ENCODE measurements around the gene TIMP4. TPM values are rescaled to one million over a fixed set of nuclear protein-coding genes. Genes with fewer than 3 reads are reported as not detected.

Gene TIMP4
- total and polyA plus RNA-seq, 4 donors, result 6.2 to 20.9 (median 11.5) TPM

DNA sequence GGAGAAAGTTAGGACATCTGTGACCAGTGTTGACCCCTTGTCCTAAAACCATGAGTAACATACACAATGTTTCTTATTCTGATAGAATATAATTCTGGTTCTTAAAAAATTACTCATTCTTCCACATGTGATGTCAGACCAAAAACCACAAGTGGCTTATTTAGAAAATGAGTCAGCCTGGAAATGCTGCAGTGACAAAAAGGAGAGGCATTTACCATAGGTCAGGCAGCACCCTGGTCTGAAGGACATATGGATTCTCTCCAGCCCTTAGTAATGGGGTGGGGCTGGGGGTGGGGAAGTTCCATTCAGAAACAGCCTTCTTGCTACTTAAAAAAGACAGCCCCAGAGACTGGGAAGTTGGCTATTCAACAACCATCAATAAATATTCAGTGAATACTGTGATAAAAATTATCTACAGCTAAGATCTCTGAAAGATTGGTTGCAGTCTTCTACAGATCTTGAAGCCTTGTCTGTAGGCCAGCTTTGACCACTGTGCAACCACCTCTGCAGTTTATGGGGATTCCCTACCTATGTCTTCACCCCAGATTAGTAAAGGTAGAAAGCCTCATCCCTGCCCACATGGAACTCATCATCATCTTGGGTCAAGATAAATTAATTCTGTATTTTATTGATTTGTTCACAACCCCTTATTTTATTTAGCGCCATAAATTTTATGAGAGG, 34.9 kb upstream of the TIMP4 start:
- H3K27me3 ChIP-seq (ENCODE audit: control insufficient read depth, insufficient read depth, low read length), result no peaks in the 10 kb centered on the region
- H3K4me1 ChIP-seq (ENCODE audit: control insufficient read depth, insufficient read depth, low read length), result no peaks in the 10 kb centered on the region
- no peak for DNase-seq (ENCODE audit: low read depth in 4 of 6, low spot score in 6 of 6)
- H3K27ac ChIP-seq (ENCODE audit: low read depth, low read length), result no peak overlapping the region
- H3K9me3 ChIP-seq (ENCODE audit: control insufficient read depth, insufficient read depth, low read length), result no peaks in the 10 kb centered on the region
- no peak overlapping the region for H3K4me3 ChIP-seq (ENCODE audit: low read depth, low read length)
- WGBS (ENCODE audit: insufficient coverage), result no CpG with 5 or more reads among the region's 1 CpG
- H3K36me3 ChIP-seq (ENCODE audit: control insufficient read depth, insufficient read depth, low read length), result peaks cover 7% of the 10 kb centered on the region

GRCh38 chr3:12192655-12193484, 34.2 kb upstream of the TIMP4 start:
- H3K4me3 ChIP-seq (ENCODE audit: low read depth, low read length), result no peak overlapping the region
- WGBS (ENCODE audit: insufficient coverage), result no CpG with 5 or more reads among the region's 3 CpGs
- no peaks in the 10 kb centered on the region for H3K4me1 ChIP-seq (ENCODE audit: control insufficient read depth, insufficient read depth, low read length)
- H3K36me3 ChIP-seq (ENCODE audit: control insufficient read depth, insufficient read depth, low read length), result peaks cover 12% of the 10 kb centered on the region
- no peak for DNase-seq (ENCODE audit: low read depth in 4 of 6, low spot score in 6 of 6)
- no peaks in the 10 kb centered on the region for H3K9me3 ChIP-seq (ENCODE audit: control insufficient read depth, insufficient read depth, low read length)
- no peaks in the 10 kb centered on the region for H3K27me3 ChIP-seq (ENCODE audit: control insufficient read depth, insufficient read depth, low read length)
- no peak overlapping the region for H3K27ac ChIP-seq (ENCODE audit: low read depth, low read length)

DNA sequence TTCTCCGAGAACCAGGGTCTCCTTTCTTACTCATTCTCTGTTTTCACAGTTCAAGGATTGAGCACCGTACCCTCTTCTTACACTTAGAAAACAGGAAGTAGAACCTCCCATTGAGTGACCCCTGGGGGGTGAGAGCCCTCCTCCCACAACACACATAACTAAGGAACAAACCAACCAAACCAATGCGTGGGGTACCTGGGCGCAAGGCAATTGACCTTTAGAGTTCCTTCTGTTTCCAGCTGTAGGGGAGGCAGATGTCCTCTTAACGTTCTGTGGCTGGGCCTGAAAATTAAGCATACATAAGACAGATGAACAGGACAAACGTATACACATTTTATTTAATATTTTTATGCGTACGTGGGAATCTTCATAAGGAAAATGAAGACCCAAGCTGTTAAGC, 33.5 kb upstream of the TIMP4 start:
- Histone ChIP-seq H3K4me1 (ENCODE audit: control insufficient read depth, insufficient read depth, low read length) (peaks cover 4% of the 10 kb centered on the region), H3K9me3 (ENCODE audit: control insufficient read depth, insufficient read depth, low read length) (no peaks in the 10 kb centered on the region), H3K27ac (ENCODE audit: low read depth, low read length) (no peak overlapping the region), H3K4me3 (ENCODE audit: low read depth, low read length) (no peak overlapping the region), H3K36me3 (ENCODE audit: control insufficient read depth, insufficient read depth, low read length) (peaks cover 16% of the 10 kb centered on the region), H3K27me3 (ENCODE audit: control insufficient read depth, insufficient read depth, low read length) (no peaks in the 10 kb centered on the region)
- WGBS (ENCODE audit: insufficient coverage), result no CpG with 5 or more reads among the region's 8 CpGs
- no peak for DNase-seq (ENCODE audit: low read depth in 4 of 6, low spot score in 6 of 6)

DNA sequence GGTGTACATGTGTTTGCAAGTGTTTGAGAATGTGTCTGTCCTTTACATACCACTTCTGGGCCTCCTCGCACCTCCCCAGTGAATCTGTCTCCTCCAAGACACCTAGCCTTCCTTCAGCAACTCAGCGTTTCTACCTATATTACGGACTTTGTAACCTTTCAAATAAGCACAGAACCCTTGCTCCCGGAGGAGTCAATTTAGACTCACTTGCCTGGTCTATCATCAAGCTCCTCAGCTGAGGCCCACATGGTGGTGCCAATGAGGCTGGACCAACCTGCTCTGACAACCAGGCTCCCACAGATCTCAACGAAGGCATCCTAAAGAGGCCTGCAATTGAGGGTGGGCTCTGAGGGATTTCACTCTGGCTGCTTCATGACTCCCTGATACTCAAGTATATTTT, 32.8 kb upstream of the TIMP4 start:
- Histone ChIP-seq H3K36me3 (ENCODE audit: control insufficient read depth, insufficient read depth, low read length) (peaks cover 17% of the 10 kb centered on the region), H3K9me3 (ENCODE audit: control insufficient read depth, insufficient read depth, low read length) (no peaks in the 10 kb centered on the region), H3K27me3 (ENCODE audit: control insufficient read depth, insufficient read depth, low read length) (no peaks in the 10 kb centered on the region), H3K27ac (ENCODE audit: low read depth, low read length) (no peak overlapping the region), H3K4me3 (ENCODE audit: low read depth, low read length) (no peak overlapping the region), H3K4me1 (ENCODE audit: control insufficient read depth, insufficient read depth, low read length) (peaks cover 5% of the 10 kb centered on the region)
- 90% methylated on average over 4 of the region's 5 CpGs for WGBS (ENCODE audit: insufficient coverage)
- no peak for DNase-seq (ENCODE audit: low read depth in 4 of 6, low spot score in 6 of 6)

GRCh38 chr3:12190832-12191231, 32.1 kb upstream of the TIMP4 start:
- Histone ChIP-seq H3K36me3 (ENCODE audit: control insufficient read depth, insufficient read depth, low read length) (peaks cover 17% of the 10 kb centered on the region), H3K4me1 (ENCODE audit: control insufficient read depth, insufficient read depth, low read length) (peaks cover 5% of the 10 kb centered on the region), H3K9me3 (ENCODE audit: control insufficient read depth, insufficient read depth, low read length) (no peaks in the 10 kb centered on the region), H3K27ac (ENCODE audit: low read depth, low read length) (no peak overlapping the region), H3K27me3 (ENCODE audit: control insufficient read depth, insufficient read depth, low read length) (no peaks in the 10 kb centered on the region), H3K4me3 (ENCODE audit: low read depth, low read length) (no peak overlapping the region)
- 95% methylated on average over 5 of the region's 6 CpGs for WGBS (ENCODE audit: insufficient coverage)
- DNase-seq (ENCODE audit: low read depth in 4 of 6, low spot score in 6 of 6), result no peak

DNA sequence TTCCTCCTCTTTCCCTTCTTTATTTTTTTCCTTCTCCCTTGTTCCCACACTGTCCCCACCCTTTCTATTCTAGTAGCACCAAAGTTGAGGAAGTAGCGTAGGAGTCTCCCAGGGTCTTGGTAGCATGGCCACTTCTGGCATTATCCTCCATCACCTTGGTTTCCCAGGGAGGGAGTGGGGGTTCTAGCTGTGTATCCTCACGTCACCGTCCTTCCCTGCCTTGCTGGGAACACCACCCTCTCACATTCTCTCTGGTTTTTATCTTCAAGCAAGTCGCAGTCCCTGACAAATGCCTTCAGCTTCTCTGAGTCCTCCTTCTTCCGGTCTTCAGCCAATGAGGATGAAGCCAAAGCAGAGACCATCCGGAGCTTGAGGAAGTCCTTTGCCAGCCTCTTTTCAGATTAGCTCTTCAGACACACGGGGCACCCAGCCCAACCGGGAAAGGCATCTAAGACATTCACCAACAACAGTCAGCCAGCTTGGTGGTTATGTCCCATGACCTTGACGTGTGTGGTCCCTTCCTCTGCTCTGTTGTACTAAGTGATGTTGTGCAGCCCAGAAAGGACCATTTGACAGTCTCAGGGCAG, 31.6 kb upstream of the TIMP4 start:
- Histone ChIP-seq H3K27ac (ENCODE audit: low read depth, low read length) (no peak overlapping the region), H3K4me3 (ENCODE audit: low read depth, low read length) (no peak overlapping the region), H3K4me1 (ENCODE audit: control insufficient read depth, insufficient read depth, low read length) (peaks cover 5% of the 10 kb centered on the region), H3K9me3 (ENCODE audit: control insufficient read depth, insufficient read depth, low read length) (no peaks in the 10 kb centered on the region), H3K36me3 (ENCODE audit: control insufficient read depth, insufficient read depth, low read length) (peaks cover 17% of the 10 kb centered on the region), H3K27me3 (ENCODE audit: control insufficient read depth, insufficient read depth, low read length) (no peaks in the 10 kb centered on the region)
- 97% methylated on average over 8 of the region's 9 CpGs for WGBS (ENCODE audit: insufficient coverage)
- DNase-seq (ENCODE audit: low read depth in 4 of 6, low spot score in 6 of 6), result no peak

DNA sequence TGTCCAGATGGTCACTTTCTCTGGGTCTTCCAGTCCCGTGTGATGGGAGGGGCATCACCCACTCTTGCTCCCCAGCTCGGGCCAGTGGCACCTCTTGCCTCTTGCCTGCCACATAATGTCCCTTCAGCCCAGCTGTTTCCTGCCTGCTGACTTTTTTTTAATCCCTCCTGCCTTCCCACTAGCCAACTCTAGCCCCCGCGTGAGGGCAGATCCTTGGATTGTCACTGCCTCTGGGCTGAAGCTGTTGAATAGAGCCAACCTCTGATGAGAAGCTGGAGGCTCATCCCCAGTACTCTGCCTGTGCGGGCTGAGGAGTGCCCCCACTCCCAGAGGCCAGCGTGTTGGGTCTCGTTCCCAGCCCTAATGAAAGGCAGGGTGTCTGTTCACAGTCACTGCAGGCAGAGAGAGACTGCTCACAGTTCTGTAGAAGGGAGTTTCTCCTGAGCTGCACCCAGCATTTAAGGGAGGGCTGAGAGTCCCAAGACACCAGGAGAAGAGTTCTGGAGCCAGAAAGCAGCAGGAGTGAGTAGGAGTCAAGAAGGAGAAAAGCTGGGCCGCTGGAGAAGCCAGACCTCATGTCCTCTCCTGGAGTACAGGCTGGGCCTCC, 30.1 kb upstream of the TIMP4 start:
- Histone ChIP-seq H3K27ac (ENCODE audit: low read depth, low read length) (no peak overlapping the region), H3K36me3 (ENCODE audit: control insufficient read depth, insufficient read depth, low read length) (peaks cover 20% of the 10 kb centered on the region), H3K4me3 (ENCODE audit: low read depth, low read length) (no peak overlapping the region), H3K27me3 (ENCODE audit: control insufficient read depth, insufficient read depth, low read length) (no peaks in the 10 kb centered on the region), H3K4me1 (ENCODE audit: control insufficient read depth, insufficient read depth, low read length) (peaks cover 5% of the 10 kb centered on the region), H3K9me3 (ENCODE audit: control insufficient read depth, insufficient read depth, low read length) (no peaks in the 10 kb centered on the region)
- WGBS (ENCODE audit: insufficient coverage), result 73% methylated on average over 5 of the region's 8 CpGs
- DNase-seq (ENCODE audit: low read depth in 4 of 6, low spot score in 6 of 6), result no peak

DNA sequence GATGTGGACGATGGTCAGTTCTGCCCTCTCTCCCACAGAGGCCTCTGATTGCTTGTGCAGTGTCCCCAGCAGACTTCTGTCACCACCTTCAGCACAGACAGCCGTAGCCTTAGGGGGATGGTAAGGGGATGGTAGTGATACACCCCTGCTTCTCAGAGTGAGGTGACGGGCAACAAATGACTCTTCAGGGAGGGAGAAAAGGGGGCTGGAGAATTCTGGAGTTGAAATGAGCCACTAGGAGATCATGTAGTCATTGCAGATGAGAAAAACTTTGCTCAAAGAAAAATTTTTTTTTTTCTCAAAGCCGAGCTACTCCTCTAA, 29.6 kb upstream of the TIMP4 start:
- Histone ChIP-seq H3K4me3 (ENCODE audit: low read depth, low read length) (no peak overlapping the region), H3K27ac (ENCODE audit: low read depth, low read length) (no peak overlapping the region), H3K27me3 (ENCODE audit: control insufficient read depth, insufficient read depth, low read length) (no peaks in the 10 kb centered on the region), H3K4me1 (ENCODE audit: control insufficient read depth, insufficient read depth, low read length) (peaks cover 5% of the 10 kb centered on the region), H3K36me3 (ENCODE audit: control insufficient read depth, insufficient read depth, low read length) (peaks cover 20% of the 10 kb centered on the region), H3K9me3 (ENCODE audit: control insufficient read depth, insufficient read depth, low read length) (no peaks in the 10 kb centered on the region)
- 82% methylated on average over 3 of the region's 4 CpGs for WGBS (ENCODE audit: insufficient coverage)
- no peak for DNase-seq (ENCODE audit: low read depth in 4 of 6, low spot score in 6 of 6)

DNA sequence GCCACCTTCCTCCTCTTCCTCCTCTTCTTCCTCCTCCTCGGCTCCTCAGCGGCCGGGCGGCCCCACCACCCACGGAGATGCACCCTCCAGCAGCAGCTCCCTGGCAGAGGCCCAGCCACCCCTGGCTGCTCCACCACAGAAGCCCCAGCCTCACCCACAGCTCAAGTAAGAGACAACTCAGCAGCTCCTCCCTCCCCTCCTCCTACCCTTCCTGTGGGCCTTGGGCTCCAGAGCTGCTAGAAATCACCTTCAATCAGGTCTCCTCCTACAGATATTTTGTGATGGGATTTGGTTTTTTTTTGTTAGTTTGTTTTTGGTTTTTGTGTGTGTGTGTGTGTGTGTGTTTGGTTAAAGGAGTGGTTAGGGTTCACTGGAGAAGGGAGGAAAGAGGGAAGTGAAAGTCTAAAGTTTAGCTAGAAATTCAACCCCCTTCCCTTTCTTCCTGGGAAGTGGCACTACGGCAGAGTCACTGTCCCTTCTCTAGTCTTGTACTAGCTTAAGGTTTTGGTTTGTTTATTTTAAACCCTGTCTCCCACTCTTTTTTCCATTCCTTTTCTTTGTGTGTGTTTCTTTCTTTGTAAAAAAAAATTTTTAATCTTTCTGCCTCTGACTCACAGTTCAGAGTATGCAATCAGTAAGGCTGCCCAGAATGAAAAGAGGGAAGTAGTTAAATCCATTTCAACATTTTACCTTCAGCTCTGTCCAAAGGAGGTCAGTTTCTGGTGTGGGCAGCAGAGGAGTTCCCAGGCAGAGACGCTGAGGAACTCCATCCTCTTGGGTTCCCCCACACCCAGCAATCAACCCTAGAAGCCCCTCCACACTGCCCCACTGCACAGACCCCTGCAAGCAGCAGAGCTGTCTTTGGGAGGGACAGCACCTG, 29.0 kb upstream of the TIMP4 start:
- Histone ChIP-seq H3K36me3 (ENCODE audit: control insufficient read depth, insufficient read depth, low read length) (peaks cover 20% of the 10 kb centered on the region), H3K4me1 (ENCODE audit: control insufficient read depth, insufficient read depth, low read length) (peaks cover 5% of the 10 kb centered on the region), H3K27me3 (ENCODE audit: control insufficient read depth, insufficient read depth, low read length) (no peaks in the 10 kb centered on the region), H3K4me3 (ENCODE audit: low read depth, low read length) (no peak overlapping the region), H3K27ac (ENCODE audit: low read depth, low read length) (no peak overlapping the region), H3K9me3 (ENCODE audit: control insufficient read depth, insufficient read depth, low read length) (no peaks in the 10 kb centered on the region)
- 63% methylated on average over 6 of the region's 7 CpGs for WGBS (ENCODE audit: insufficient coverage)
- DNase-seq (ENCODE audit: low read depth in 4 of 6, low spot score in 6 of 6), result no peak

Data from spinal cord (tissue), 10 donors.